K562 (cell line): ENCODE measurements around the gene SETX. TPM values are rescaled to one million over a fixed set of nuclear protein-coding genes. Genes with fewer than 3 reads are reported as not detected.

Experiments used
- ATAC-seq: fragments of 200-7000 bp; cut with Tn5 transposase; 3 replicates; pipeline ENCODE4 v1.9.1; 2020; ENCODE audit warnings: moderate library complexity
- BruUV-seq: library from RNA; stranded (reverse); fragments of 400-500 nt; replicated peaks from 2 replicates; lab custom pipeline; 2021; lab: Mats Ljungman, UMichigan
- CTCF ChIA-PET: fragments of 300-600 bp; formaldehyde crosslinking; extraction: SDS; loops from one replicate; lab custom pipeline; 2021; ENCODE audit warnings: low intra/inter-chr PET ratio; lab: Yijun Ruan, JAX
- POLR2A ChIA-PET: fragments of 300-600, 350-650 bp; sonication (Branson Sonifier 250); formaldehyde crosslinking; extraction: SDS; loops from one replicate; lab custom pipeline; 2021; ENCODE audit warnings: antibody characterized with exemption, inconsistent platforms; lab: Yijun Ruan, JAX
- DNase-seq, 4 experiments: peaks; one replicate each; pipeline versions ENCODE4 v3.0.0 to v3.0.0-alpha.2; 2011 to 2018; ENCODE audit warnings: low spot score in 3 of 4, mixed read lengths in 3 of 4; ENCODE audit errors: extremely low read depth in 1 of 4
- FAIRE-seq: peaks from 2 replicates; lab custom pipeline; 2011; peaks lifted over from hg19 to GRCh38; lab: Jason Lieb, UNC
- H2AFZ ChIP-seq: 2 replicates; pipeline ENCODE4 v1.6.0; 2011; ENCODE audit warnings: low read depth, low read length, control low read depth, inconsistent platforms
- H3K27ac ChIP-seq: fragments of 200-600 bp; 3 replicates; pipeline ENCODE4 v1.8.0; 2011; ENCODE audit warnings: low read depth, mild to moderate bottlenecking, control low read depth, inconsistent platforms, low read length, moderate library complexity, mixed read lengths; ENCODE audit errors: extremely low read depth
- H3K27me3 ChIP-seq, 2 experiments: fragments of 300-600 bp in 1 of 2; 2 replicates in 1 of 2; 3 replicates in 1 of 2; pipeline versions ENCODE4 v1.6.0 to v1.8.0; 2011; ENCODE audit warnings: inconsistent platforms in 2 of 2, low read length in 2 of 2, mild to moderate bottlenecking in 1 of 2, mixed read lengths in 1 of 2, moderate library complexity in 1 of 2; ENCODE audit not compliant: control insufficient read depth in 2 of 2, insufficient read depth in 2 of 2
- H3K36me3 ChIP-seq: fragments of 300-600 bp; 3 replicates; pipeline ENCODE4 v1.8.0; 2011; ENCODE audit warnings: mild to moderate bottlenecking, low read length, inconsistent platforms; ENCODE audit not compliant: control insufficient read depth, insufficient read depth
- H3K4me1 ChIP-seq, 2 experiments: fragments of 200-600 bp in 1 of 2; replicated peaks in 1 of 2; 2 replicates in 1 of 2; 3 replicates in 1 of 2; pipeline versions ENCODE4 v1.5.1 to v1.8.0; 2011; ENCODE audit warnings: inconsistent platforms in 2 of 2, low read length in 2 of 2, mild to moderate bottlenecking in 1 of 2, mixed read lengths in 1 of 2, moderate library complexity in 1 of 2; ENCODE audit not compliant: control insufficient read depth in 2 of 2, insufficient read depth in 2 of 2
- H3K4me2 ChIP-seq: 2 replicates; pipeline ENCODE4 v1.6.1; 2011; ENCODE audit warnings: low read length, control low read depth, inconsistent platforms, mixed read lengths; ENCODE audit not compliant: insufficient read depth
- H3K4me3 ChIP-seq: fragments of 200-600 bp; sonication (generic), shearing (Covaris generic); 2 replicates; pipeline ENCODE4 v1.5.1; 2016; ENCODE audit warnings: control low read depth, inconsistent platforms
- H3K79me2 ChIP-seq: fragments of 200-600 bp; 3 replicates; pipeline ENCODE4 v1.8.0; 2011; ENCODE audit warnings: low read length, inconsistent platforms; ENCODE audit not compliant: control insufficient read depth, insufficient read depth
- H3K9ac ChIP-seq, 2 experiments: 2 replicates each; pipeline versions ENCODE4 v1.6.0 to v1.6.1; 2011; ENCODE audit warnings: low read depth in 2 of 2, low read length in 2 of 2, control low read depth in 1 of 2, inconsistent platforms in 1 of 2, mild to moderate bottlenecking in 1 of 2, mixed read lengths in 1 of 2; ENCODE audit not compliant: insufficient read depth in 1 of 2
- H3K9me1 ChIP-seq: one replicate; pipeline ENCODE4 v1.6.0; 2011; ENCODE audit warnings: inconsistent platforms, mild to moderate bottlenecking, low read length, moderate library complexity; ENCODE audit not compliant: control insufficient read depth, insufficient read depth
- H3K9me3 ChIP-seq: replicated peaks from 2 replicates; pipeline ENCODE4 v1.5.1; 2011; ENCODE audit warnings: low read depth, low read length, inconsistent platforms; ENCODE audit not compliant: control insufficient read depth, insufficient read depth
- H4K20me1 ChIP-seq: replicated peaks from 2 replicates; pipeline ENCODE4 v1.6.1; 2011; ENCODE audit warnings: low read length, inconsistent platforms, mixed read lengths; ENCODE audit not compliant: control insufficient read depth, insufficient read depth
- HDAC3 ChIP-seq: fragments of 450-650 bp; IDR thresholded peaks from 2 replicates; pipeline ENCODE4 v1.6.1; 2018; ENCODE audit warnings: borderline replicate concordance, mild to moderate bottlenecking, moderate library complexity; ENCODE audit not compliant: partially characterized antibody
- KAT8 ChIP-seq: fragments of 450-650 bp; IDR thresholded peaks from 2 replicates; pipeline ENCODE4 v1.6.1; 2016; ENCODE audit warnings: low read depth, mild to moderate bottlenecking
- MCM3 ChIP-seq: fragments of 450-650 bp; IDR thresholded peaks from 2 replicates; pipeline ENCODE4 v1.6.1; 2016
- MECOM ChIP-seq: fragments of 250-450 bp; sonication (Bioruptor Pico); IDR thresholded peaks from 2 replicates; pipeline ENCODE4 v1.8.0; 2022; ENCODE audit warnings: inconsistent platforms
- PREB ChIP-seq: sonication (generic); formaldehyde crosslinking; IDR thresholded peaks from 2 replicates; pipeline ENCODE4 v1.8.1; 2023; ENCODE audit warnings: mild to moderate bottlenecking, missing genetic modification reagents
- SIRT6 ChIP-seq: IDR thresholded peaks from one replicate; pipeline ENCODE4 v1.6.1; 2012; ENCODE audit warnings: low read depth, mild to moderate bottlenecking, control low read depth, inconsistent platforms, low read length, moderate library complexity
- ZNF655 ChIP-seq: fragments of 250-450 bp; sonication (Bioruptor Pico); IDR thresholded peaks from 2 replicates; pipeline ENCODE4 v1.5.0; 2021
- WGBS: fragments of 100-300 bp; shearing (Covaris generic); methylation state at CpG from one replicate; pipeline ENCODE4 v1.1.6; 2016; ENCODE audit warnings: low coverage, mixed read lengths; ENCODE audit not compliant: insufficient coverage; ENCODE audit errors: missing lambda C conversion rate; 5-methylcytosine and 5-hydroxymethylcytosine counted together
- in situ Hi-C: fragments of 300-500 bp; cut with MboI; formaldehyde crosslinking; loops from 4 replicates; pipeline ENCODE4 v1.15.0; 2018; ENCODE audit warnings: inconsistent platforms, mixed read lengths
- intact Hi-C: fragments of 100-400 bp; cut with micrococcal nuclease; formaldehyde crosslinking; loops from 2 replicates; pipeline ENCODE4 v1.14.2; 2022
- polyA plus RNA-seq, 8 experiments: library from polyadenylated mRNA; depleted of rRNA in 4 of 8; stranded (reverse) in 5 of 8; unstranded in 3 of 8; fragments of >200 nt; fragmentation: Nextera tagmentation in 2 of 8; fragmentation: Illumina TruSeq in 1 of 8; extraction: Ambion mirVana in 2 of 8; extraction: Trizol in 1 of 8; gene quantifications; 2 replicates each; pipeline versions ENCODE4 v1.2.1 to v1.2.3, GENCODE V29; 2011 to 2014; ENCODE audit warnings: inconsistent platforms in 1 of 8, missing spikeins in 1 of 8
- total RNA-seq, 7 experiments: library from RNA; depleted of rRNA in 6 of 7; stranded (reverse); fragments of >200 nt in 6 of 7; fragmentation: Illumina TruSeq in 2 of 7; extraction: Trizol in 2 of 7; gene quantifications; 2 replicates each; pipeline versions ENCODE4 v1.2.1 to v1.2.3, GENCODE V29; 2011 to 2021; ENCODE audit warnings: low replicate concordance in 1 of 7
- TF ChIP-seq, protein P1 (sequence below): fragments of 250-450 bp; sonication (Bioruptor Pico); IDR thresholded peaks from 2 replicates; pipeline ENCODE4 v1.4.0; 2020; ENCODE audit warnings: borderline replicate concordance

SETX gene
- total and polyA plus RNA-seq, 9 of the 15 experiments (the other 6 are each of a cell fraction or from before 2014, with no cell fraction given): 8.7 to 45.7 (median 28.7) TPM

GRCh38 chr9:132328580-132328979 is 26.2 kb downstream of the SETX start:
- TF ChIP-seq MCM3 (no peak), HDAC3 (no peak), SIRT6 (no peak), PREB (CRISPR knock-in tag) (no peak), MECOM (CRISPR knock-in tag) (no peak), KAT8 (no peak), ZNF655 (no peak)
- TF ChIP-seq, protein P1, sequence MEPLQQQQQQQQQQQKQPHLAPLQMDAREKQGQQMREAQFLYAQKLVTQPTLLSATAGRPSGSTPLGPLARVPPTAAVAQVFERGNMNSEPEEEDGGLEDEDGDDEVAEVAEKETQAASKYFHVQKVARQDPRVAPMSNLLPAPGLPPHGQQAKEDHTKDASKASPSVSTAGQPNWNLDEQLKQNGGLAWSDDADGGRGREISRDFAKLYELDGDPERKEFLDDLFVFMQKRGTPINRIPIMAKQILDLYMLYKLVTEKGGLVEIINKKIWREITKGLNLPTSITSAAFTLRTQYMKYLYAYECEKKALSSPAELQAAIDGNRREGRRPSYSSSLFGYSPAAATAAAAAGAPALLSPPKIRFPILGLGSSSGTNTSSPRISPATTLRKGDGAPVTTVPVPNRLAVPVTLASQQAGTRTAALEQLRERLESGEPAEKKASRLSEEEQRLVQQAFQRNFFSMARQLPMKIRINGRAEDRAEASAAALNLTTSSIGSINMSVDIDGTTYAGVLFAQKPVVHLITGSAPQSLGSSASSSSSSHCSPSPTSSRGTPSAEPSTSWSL (CRISPR knock-in tag): no peak
- TF ChIP-seq, all 486 proteins: peak for 0
- no peaks in the 10 kb centered on the region for H3K9me1 ChIP-seq
- no peak for FAIRE-seq
- peaks cover 0 to 8% of the 10 kb centered on the region in 2 experiments; a peak in 2 of 5 replicates for H3K4me1 ChIP-seq
- H3K9me3 ChIP-seq: peaks cover 21% of the 10 kb centered on the region; the same call in 1 of the 2 replicates
- no peak for ATAC-seq
- in situ Hi-C loops: no loop called here
- ChIA-PET CTCF (no interaction called here), POLR2A (interaction anchor here (1.1 kb wide), 2 partner anchors 10 to 15 kb away, joined by 3 read pairs; no protein-coding TSS in a partner anchor)
- H3K27me3 ChIP-seq: no peaks in the 10 kb centered on the region
- no peak overlapping the region for H3K4me2 ChIP-seq
- no TSS peak for BruUV-seq
- H2AFZ ChIP-seq: no peak overlapping the region
- no peaks in the 10 kb centered on the region for H4K20me1 ChIP-seq
- intact Hi-C loops: no loop called here
- peaks cover 81% of the 10 kb centered on the region for H3K36me3 ChIP-seq
- H3K27ac ChIP-seq: no peak overlapping the region
- H3K4me3 ChIP-seq: no peak overlapping the region
- peaks cover 8% of the 10 kb centered on the region; the same call in 2 of the 3 replicates for H3K79me2 ChIP-seq
- H3K9ac ChIP-seq: no peak overlapping the region
- 97% methylated on average over 4 of the region's 4 CpGs for WGBS
- no peak for DNase-seq
